Stimulated activated naive CD8-positive, alpha-beta T cell treated with anti-CD3 and anti-CD28 coated beads, Interleukin-15, Interleukin-2, amounts not matched to agents 100 ng/mL and 50 ng/mL, for 24 hours (primary cell): ENCODE data around the gene NUFIP2.
"Not testable (repeated sequence)": the region's sequence is repeated elsewhere in the genome, so short reads cannot be mapped to it uniquely, and the experiment has no call there.

Experiments
- H3K27ac Mint-ChIP-seq: one replicate; pipeline ENCODE4 v1.8.0; 2021; ENCODE audit warnings: mild to moderate bottlenecking, mixed read lengths
- H3K27me3 Mint-ChIP-seq: one replicate; pipeline ENCODE4 v1.8.0; 2021; ENCODE audit warnings: mixed read lengths
- H3K36me3 Mint-ChIP-seq: one replicate; pipeline ENCODE4 v1.8.0; 2021; ENCODE audit warnings: low read depth, mixed read lengths
- H3K4me1 Mint-ChIP-seq: one replicate; pipeline ENCODE4 v1.8.0; 2021; ENCODE audit warnings: low read depth, mixed read lengths
- H3K4me3 Mint-ChIP-seq: one replicate; pipeline ENCODE4 v1.8.0; 2021; ENCODE audit warnings: mild to moderate bottlenecking, mixed read lengths
- H3K9me3 Mint-ChIP-seq: one replicate; pipeline ENCODE4 v1.8.0; 2021; ENCODE audit warnings: mixed read lengths

The NUFIP2 gene

GRCh38 chr17:29235904-29236303 lies 58.0 kb downstream of the NUFIP2 start:
- Mint-ChIP-seq H3K27ac (no peak overlapping the region), H3K27me3 (no peaks in the 10 kb centered on the region), H3K36me3 (no peaks in the 10 kb centered on the region), H3K9me3 (no peaks in the 10 kb centered on the region), H3K4me1 (peaks cover 6% of the 10 kb centered on the region), H3K4me3 (no peak overlapping the region)

DNA sequence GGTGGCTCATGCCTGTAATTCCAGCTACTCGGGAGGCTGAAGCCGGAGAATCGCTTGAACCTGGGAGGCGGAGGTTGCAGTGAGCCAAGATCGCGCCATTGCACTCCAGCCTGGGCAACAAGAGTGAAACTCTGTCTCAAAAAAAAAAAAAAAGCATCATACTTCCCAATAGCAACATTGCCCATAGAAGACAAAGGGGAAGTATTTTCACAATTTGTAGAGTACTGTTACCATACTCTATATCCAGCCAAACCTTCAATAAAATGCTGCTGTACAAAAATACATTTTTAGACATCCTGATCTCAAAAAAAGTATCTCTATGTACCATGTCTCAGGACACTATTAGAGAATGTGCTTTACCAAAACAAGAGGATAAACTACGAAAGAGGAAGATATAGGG lies 59.0 kb downstream of the NUFIP2 start:
- H3K36me3 Mint-ChIP-seq, H3K4me3 Mint-ChIP-seq, H3K9me3 Mint-ChIP-seq, H3K27me3 Mint-ChIP-seq, H3K4me1 Mint-ChIP-seq, H3K27ac Mint-ChIP-seq: not testable (repeated sequence)

GRCh38 chr17:29233301-29233700 lies 60.6 kb downstream of the NUFIP2 start:
- Mint-ChIP-seq H3K9me3 (no peaks in the 10 kb centered on the region), H3K36me3 (no peaks in the 10 kb centered on the region), H3K4me3 (no peak overlapping the region)

GRCh38 chr17:29225396-29225795 lies 68.6 kb downstream of the NUFIP2 start:
- H3K9me3 Mint-ChIP-seq: no peaks in the 10 kb centered on the region
- H3K4me3 Mint-ChIP-seq: no peak overlapping the region
- no peaks in the 10 kb centered on the region for H3K27me3 Mint-ChIP-seq
- H3K27ac Mint-ChIP-seq: no peak overlapping the region
- peaks cover 5% of the 10 kb centered on the region for H3K4me1 Mint-ChIP-seq
- no peaks in the 10 kb centered on the region for H3K36me3 Mint-ChIP-seq

More at GRCh38 chr17:29233301-29233700, 60.6 kb downstream of the NUFIP2 start:
- H3K27me3 Mint-ChIP-seq: no peaks in the 10 kb centered on the region
- H3K4me1 Mint-ChIP-seq: no peaks in the 10 kb centered on the region
- no peak overlapping the region for H3K27ac Mint-ChIP-seq

DNA sequence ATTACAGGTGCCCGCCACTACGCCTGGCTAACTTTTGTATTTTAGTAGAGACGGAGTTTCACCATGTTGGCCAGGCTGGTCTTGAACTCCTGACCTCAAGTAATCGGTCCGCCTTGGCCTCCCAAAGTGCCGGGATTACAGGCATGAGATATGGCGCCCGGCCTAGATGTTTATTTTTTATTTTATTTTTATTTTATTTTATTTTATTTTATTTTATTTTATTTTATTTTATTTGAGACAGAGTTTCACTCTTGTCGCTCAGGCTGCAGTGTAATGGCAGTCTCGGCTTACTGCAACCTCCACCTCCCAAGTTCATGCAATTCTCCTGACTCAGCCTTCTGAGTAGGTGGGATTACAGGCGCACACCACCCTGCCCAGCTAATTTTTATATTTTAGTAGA lies 72.6 kb downstream of the NUFIP2 start:
- not testable (repeated sequence) for H3K27ac Mint-ChIP-seq, H3K9me3 Mint-ChIP-seq, H3K36me3 Mint-ChIP-seq, H3K4me1 Mint-ChIP-seq, H3K4me3 Mint-ChIP-seq, H3K27me3 Mint-ChIP-seq

DNA sequence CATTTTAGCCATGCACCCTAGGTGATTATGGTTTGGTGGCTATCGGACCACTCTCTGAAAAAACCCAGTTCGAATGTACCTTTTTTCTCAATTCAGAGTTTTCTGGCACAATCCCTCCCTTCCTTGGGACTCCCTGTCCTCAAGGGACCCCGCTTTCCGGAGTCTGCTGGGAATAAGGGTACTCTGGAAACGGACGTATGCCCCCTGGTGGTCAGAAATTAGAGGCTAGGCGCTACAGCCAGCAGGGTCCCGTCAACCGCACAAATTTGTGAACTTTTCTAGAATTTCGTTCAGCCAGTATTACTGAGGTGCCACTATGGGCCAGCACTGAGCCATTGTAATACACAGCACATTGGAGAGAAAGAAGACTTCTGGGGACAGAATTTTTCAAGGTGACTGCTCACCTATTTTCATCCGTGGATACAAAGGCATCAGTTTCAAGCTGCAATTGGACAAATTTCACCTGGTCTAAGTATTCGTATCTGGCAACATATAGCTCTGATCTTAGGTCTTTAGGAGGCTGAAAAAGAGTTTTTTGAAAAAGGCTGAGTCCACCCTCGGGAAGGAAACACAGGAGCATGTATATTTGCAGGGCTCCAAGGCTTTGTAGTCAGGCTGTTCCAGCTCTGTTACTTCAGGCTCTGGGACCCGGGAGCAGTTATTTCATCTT lies 74.4 kb downstream of the NUFIP2 start:
- Mint-ChIP-seq H3K27me3 (no peaks in the 10 kb centered on the region), H3K27ac (no peak overlapping the region), H3K4me3 (no peak overlapping the region), H3K4me1 (peaks cover 4% of the 10 kb centered on the region), H3K36me3 (no peaks in the 10 kb centered on the region), H3K9me3 (no peaks in the 10 kb centered on the region)

DNA sequence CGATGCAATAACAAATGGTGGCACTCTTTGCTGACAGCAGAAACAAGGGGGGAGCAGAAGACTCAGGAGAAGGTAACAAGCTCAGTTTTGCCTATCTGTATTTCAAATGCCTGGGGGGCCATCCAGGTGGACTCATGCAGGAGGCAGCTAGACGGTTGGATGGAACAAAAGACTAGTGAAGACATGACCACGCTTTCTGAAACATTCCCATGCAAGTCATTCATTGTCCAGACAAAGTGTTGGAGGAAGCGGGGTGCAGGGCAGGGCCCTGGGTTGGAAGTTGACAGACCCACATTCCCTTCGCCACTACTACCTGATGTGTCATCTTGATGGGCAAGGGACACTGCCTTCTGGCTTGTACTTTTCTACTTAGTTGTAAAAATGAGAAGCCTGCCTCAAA lies 77.1 kb downstream of the NUFIP2 start:
- Mint-ChIP-seq H3K27me3 (no peaks in the 10 kb centered on the region), H3K9me3 (no peaks in the 10 kb centered on the region), H3K4me1 (peaks cover 4% of the 10 kb centered on the region), H3K36me3 (no peaks in the 10 kb centered on the region), H3K27ac (no peak overlapping the region), H3K4me3 (no peak overlapping the region)

DNA sequence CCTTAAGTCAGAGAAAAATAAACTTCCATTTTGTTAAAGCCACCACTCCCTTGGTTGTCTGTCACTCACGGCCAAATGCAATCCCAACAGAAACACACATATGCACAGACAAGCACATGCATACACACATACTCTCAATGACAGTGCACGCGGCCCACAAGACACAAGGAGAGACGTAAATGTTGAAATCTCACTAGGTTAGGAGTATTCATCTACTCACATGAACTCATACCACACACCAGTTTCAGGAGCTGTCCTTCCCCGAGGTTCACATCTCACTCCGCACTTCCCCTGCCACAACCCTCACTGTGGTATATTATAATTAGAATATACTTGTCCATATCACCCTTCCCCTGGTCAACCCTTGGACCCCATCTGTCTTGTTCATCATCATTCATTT lies 77.8 kb downstream of the NUFIP2 start:
- H3K27ac Mint-ChIP-seq: no peak overlapping the region
- no peak overlapping the region for H3K4me3 Mint-ChIP-seq
- H3K4me1 Mint-ChIP-seq: peaks cover 4% of the 10 kb centered on the region
- H3K27me3 Mint-ChIP-seq: no peaks in the 10 kb centered on the region
- no peaks in the 10 kb centered on the region for H3K9me3 Mint-ChIP-seq
- H3K36me3 Mint-ChIP-seq: no peaks in the 10 kb centered on the region

GRCh38 chr17:29215717-29216116 lies 78.2 kb downstream of the NUFIP2 start:
- no peaks in the 10 kb centered on the region for H3K36me3 Mint-ChIP-seq
- no peaks in the 10 kb centered on the region for H3K9me3 Mint-ChIP-seq
- H3K4me3 Mint-ChIP-seq: no peak overlapping the region
- H3K27me3 Mint-ChIP-seq: no peaks in the 10 kb centered on the region
- H3K4me1 Mint-ChIP-seq: peaks cover 4% of the 10 kb centered on the region
- H3K27ac Mint-ChIP-seq: no peak overlapping the region

DNA sequence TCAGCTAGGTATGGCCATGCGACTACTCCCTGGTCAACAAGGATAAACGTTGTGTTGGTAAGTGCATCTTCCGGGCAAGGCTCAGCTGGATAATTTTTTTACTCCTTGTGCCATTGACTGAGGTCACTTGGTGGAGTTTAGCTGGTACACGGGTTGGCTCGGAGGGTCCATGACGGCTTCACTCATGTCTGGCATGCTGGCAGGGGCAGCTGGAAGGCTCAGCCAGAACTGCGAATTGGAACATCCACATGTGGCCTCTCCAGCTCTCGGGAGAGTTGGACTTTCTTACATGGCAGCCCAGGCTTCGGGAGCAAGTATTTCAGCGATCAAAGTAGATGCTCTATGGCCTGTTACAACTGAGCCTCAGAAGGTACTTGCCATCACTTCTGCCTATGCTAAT lies 78.8 kb downstream of the NUFIP2 start:
- H3K27me3 Mint-ChIP-seq: no peaks in the 10 kb centered on the region
- no peak overlapping the region for H3K4me3 Mint-ChIP-seq
- H3K4me1 Mint-ChIP-seq: peaks cover 4% of the 10 kb centered on the region
- H3K36me3 Mint-ChIP-seq: no peaks in the 10 kb centered on the region
- H3K27ac Mint-ChIP-seq: no peak overlapping the region
- no peaks in the 10 kb centered on the region for H3K9me3 Mint-ChIP-seq

DNA sequence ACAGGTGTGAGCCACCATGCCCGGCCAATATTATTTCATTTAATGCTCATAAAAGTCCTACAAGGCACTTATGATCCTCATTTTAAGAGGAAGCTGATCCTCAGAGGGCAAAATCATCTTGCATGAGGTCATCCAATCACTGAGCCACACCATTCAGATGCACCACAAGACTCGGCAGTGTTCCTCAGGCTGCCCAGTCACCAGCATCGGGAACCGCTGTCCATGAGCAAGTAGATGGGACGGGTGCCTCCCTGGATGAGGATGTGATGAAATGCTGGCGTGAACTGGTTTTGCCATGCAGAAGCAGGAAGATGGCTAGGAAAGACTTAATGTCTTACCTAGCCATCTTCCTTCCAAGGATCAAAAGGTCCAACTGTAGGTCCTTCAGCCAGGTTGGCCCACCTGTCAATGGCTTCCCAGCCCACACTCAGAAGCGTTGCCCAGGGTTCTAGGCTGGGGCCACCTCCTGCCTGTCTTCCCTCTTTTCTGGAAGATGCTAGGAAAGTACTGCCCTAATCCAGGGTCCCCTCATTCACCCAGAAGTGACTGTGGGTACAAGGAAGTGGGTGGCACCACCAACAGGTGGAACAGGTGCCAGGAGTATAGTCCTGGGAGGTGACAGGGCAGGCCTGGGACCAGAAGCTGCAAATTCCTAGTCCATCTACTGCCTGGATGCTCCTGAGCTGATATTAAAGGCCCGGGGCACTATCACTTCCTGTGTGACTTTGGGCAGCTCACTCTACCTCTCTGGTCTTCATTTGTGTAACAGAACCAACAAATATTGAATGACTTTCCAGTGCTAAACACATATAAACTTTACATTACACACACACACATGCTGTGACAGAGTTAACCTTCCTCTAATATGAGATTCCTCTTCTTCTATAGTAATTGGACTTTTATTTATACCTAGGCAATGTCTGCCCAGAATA lies 79.5 kb downstream of the NUFIP2 start:
- Mint-ChIP-seq H3K36me3 (no peaks in the 10 kb centered on the region), H3K27ac (no peak overlapping the region), H3K27me3 (no peaks in the 10 kb centered on the region), H3K4me1 (peaks cover 2% of the 10 kb centered on the region), H3K9me3 (no peaks in the 10 kb centered on the region), H3K4me3 (no peak overlapping the region)

- no peak overlapping the region for H3K4me3 Mint-ChIP-seq
- H3K9me3 Mint-ChIP-seq: no peaks in the 10 kb centered on the region
- H3K27ac Mint-ChIP-seq: no peak overlapping the region
- no peaks in the 10 kb centered on the region for H3K27me3 Mint-ChIP-seq
- no peaks in the 10 kb centered on the region for H3K36me3 Mint-ChIP-seq
- H3K4me1 Mint-ChIP-seq: no peaks in the 10 kb centered on the region
These were observed 81.2 kb downstream of the NUFIP2 start for GRCh38 chr17:29212681-29213121.

DNA sequence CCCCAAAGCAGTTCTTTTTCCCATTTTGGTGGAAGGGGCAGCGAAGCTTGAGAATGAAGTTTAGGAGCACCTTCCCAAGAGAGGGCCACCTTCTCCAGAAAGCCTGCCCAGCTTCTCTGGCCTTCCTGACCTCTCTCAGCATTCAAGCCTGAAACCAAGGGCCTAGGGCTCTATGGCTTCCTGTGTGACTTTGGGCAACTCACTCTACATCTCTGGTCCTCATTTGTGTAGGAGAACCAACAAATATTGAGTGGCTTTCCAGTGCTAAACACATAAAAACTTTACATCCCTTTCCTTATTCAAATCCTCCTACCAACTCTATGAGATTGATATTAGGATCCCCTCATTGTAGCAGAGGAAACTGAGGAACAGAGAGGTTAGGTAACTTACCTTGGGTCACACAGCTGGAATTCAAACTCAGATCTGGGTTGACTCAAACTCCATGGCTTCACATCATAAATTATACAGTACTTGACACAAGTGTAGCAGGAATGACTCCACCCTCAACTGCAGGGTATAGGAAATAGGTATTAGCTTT lies 81.8 kb downstream of the NUFIP2 start:
- Mint-ChIP-seq H3K36me3 (no peaks in the 10 kb centered on the region), H3K4me3 (no peak overlapping the region), H3K27ac (no peak overlapping the region), H3K9me3 (no peaks in the 10 kb centered on the region), H3K27me3 (no peaks in the 10 kb centered on the region), H3K4me1 (no peaks in the 10 kb centered on the region)

GRCh38 chr17:29210879-29211278 lies 83.1 kb downstream of the NUFIP2 start:
- Mint-ChIP-seq H3K4me1 (no peaks in the 10 kb centered on the region), H3K27ac (no peak overlapping the region), H3K27me3 (no peaks in the 10 kb centered on the region), H3K9me3 (no peaks in the 10 kb centered on the region), H3K36me3 (no peaks in the 10 kb centered on the region), H3K4me3 (no peak overlapping the region)

DNA sequence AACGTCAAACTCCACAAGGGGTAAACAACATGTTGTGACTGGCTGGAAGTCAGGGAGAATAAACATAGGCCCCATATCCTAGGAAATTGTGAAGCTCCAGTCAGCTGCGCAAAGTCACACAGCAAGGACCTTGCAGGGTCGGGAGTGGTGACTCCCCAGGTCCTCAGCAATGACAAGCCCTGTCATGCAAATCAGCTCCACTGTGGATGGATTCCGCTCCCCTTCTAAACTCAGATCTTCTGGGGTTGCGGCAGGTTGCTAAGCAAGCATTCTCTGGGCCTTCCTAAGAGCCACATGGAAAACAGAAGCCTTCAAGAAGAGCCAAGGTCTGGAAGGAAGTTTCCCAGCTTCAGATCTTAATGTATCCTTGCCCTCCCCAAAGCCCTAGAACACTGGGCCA lies 84.9 kb downstream of the NUFIP2 start:
- Mint-ChIP-seq H3K27ac (no peak overlapping the region), H3K4me3 (no peak overlapping the region), H3K27me3 (peaks cover 5% of the 10 kb centered on the region), H3K4me1 (no peaks in the 10 kb centered on the region), H3K9me3 (no peaks in the 10 kb centered on the region), H3K36me3 (no peaks in the 10 kb centered on the region)
